B cell (primary cell): ENCODE data around the gene CDC34. TPM values are rescaled to one million over a fixed set of nuclear protein-coding genes. Genes with fewer than 3 reads are reported as not detected.

ENCODE experiments used
- ATAC-seq: fragments of 200-7000 bp; cut with Tn5 transposase; one replicate; pipeline ENCODE4 v1.10.0; 2021; ENCODE audit warnings: low read depth, mild to moderate bottlenecking, moderate number of reproducible peaks, moderate library complexity
- CTCF ChIA-PET: fragments of 350-600 bp; sonication (Branson Sonifier 250); formaldehyde crosslinking; loops from one replicate; lab custom pipeline; 2021; ENCODE audit warnings: antibody characterized with exemption, inconsistent platforms; lab: Charles Lee
- POLR2A ChIA-PET: fragments of 350-600 bp; sonication (Branson Sonifier 250); formaldehyde crosslinking; loops from one replicate; lab custom pipeline; 2021; ENCODE audit warnings: antibody characterized with exemption; lab: Charles Lee
- DNase-seq: peaks from one replicate; pipeline ENCODE4 v3.0.0; 2013
- H2AFZ ChIP-seq: 2 replicates; pipeline ENCODE4 v1.6.1; 2012; ENCODE audit warnings: mild to moderate bottlenecking, low read depth, low read length; ENCODE audit not compliant: insufficient read depth, poor library complexity, severe bottlenecking
- H3K27ac ChIP-seq, 2 donors: 1 replicate in 1 of 2; 2 replicates in 1 of 2; pipeline ENCODE4 v1.5.1; 2012 to 2013; ENCODE audit warnings: low read length in 2 of 2, mild to moderate bottlenecking in 2 of 2, moderate library complexity in 1 of 2
- H3K27me3 ChIP-seq, 4 experiments: fragments of 200-600 bp in 1 of 4; sonication (generic) in 1 of 4; replicated peaks in 1 of 4; 1 replicate in 2 of 4; 2 replicates in 2 of 4; pipeline versions ENCODE4 v1.6.1 to v1.7.0; 2013 to 2016; ENCODE audit warnings: low read length in 3 of 4, mild to moderate bottlenecking in 2 of 4, mixed read lengths in 1 of 4, moderate library complexity in 1 of 4; ENCODE audit not compliant: insufficient read depth in 4 of 4, control insufficient read depth in 3 of 4; ENCODE audit errors: control extremely low read depth in 1 of 4
- H3K36me3 ChIP-seq, 2 experiments: replicated peaks in 1 of 2; 1 replicate in 1 of 2; 2 replicates in 1 of 2; pipeline versions ENCODE4 v1.6.1 to v1.7.1; 2013; ENCODE audit warnings: low read length in 1 of 2; ENCODE audit not compliant: insufficient read depth in 2 of 2, control insufficient read depth in 1 of 2; ENCODE audit errors: control extremely low read depth in 1 of 2, extremely low read depth in 1 of 2
- H3K4me1 ChIP-seq, 2 donors: fragments of 200-600 bp in 1 of 2; sonication (generic) in 1 of 2; 1 replicate in 1 of 2; 2 replicates in 1 of 2; pipeline versions ENCODE4 v1.5.1 to v1.6.1; 2013 to 2017; ENCODE audit warnings: low read length in 2 of 2; ENCODE audit not compliant: control insufficient read depth in 2 of 2, insufficient read depth in 2 of 2
- H3K4me2 ChIP-seq: replicated peaks from 2 replicates; pipeline ENCODE3; 2012; ENCODE audit warnings: mild to moderate bottlenecking, low read depth, low read length; ENCODE audit not compliant: poor library complexity, severe bottlenecking
- H3K4me3 ChIP-seq, 5 experiments: fragments of 200-600 bp in 1 of 5; sonication (generic) in 1 of 5; 1 replicate in 3 of 5; 2 replicates in 2 of 5; pipeline versions ENCODE4 v1.5.1 to v1.7.0; 2011 to 2016; ENCODE audit warnings: low read length in 4 of 5, mild to moderate bottlenecking in 4 of 5, low read depth in 2 of 5, control low read depth in 1 of 5, moderate library complexity in 1 of 5; ENCODE audit not compliant: insufficient read depth in 1 of 5; ENCODE audit errors: control extremely low read depth in 1 of 5, extremely low read depth in 1 of 5
- H3K79me2 ChIP-seq: fragments of 200-600 bp; sonication (generic); one replicate; pipeline ENCODE4 v1.6.0; 2016; ENCODE audit warnings: low read length; ENCODE audit not compliant: control insufficient read depth, insufficient read depth
- H3K9ac ChIP-seq: fragments of 200-600 bp; sonication (generic); 2 replicates; pipeline ENCODE4 v1.6.1; 2017; ENCODE audit warnings: mild to moderate bottlenecking, low read length, moderate library complexity
- H3K9me3 ChIP-seq, 3 donors: one replicate each; pipeline versions ENCODE4 v1.6.1 to v1.7.1; 2013; ENCODE audit warnings: low read length in 2 of 3; ENCODE audit not compliant: control insufficient read depth in 2 of 3, insufficient read depth in 1 of 3; ENCODE audit errors: control extremely low read depth in 1 of 3
- H4K20me1 ChIP-seq: 2 replicates; pipeline ENCODE4 v1.6.0; 2012; ENCODE audit warnings: mild to moderate bottlenecking, low read length; ENCODE audit not compliant: insufficient read depth, control insufficient read depth, poor library complexity, severe bottlenecking
- H3K27ac Mint-ChIP-seq: one replicate; pipeline ENCODE4 v1.8.0; 2021; ENCODE audit warnings: mixed read lengths
- H3K27me3 Mint-ChIP-seq: one replicate; pipeline ENCODE4 v1.8.0; 2021; ENCODE audit warnings: mixed read lengths
- H3K4me1 Mint-ChIP-seq: one replicate; pipeline ENCODE4 v1.8.0; 2021; ENCODE audit warnings: mixed read lengths
- H3K4me3 Mint-ChIP-seq: one replicate; pipeline ENCODE4 v1.8.0; 2021; ENCODE audit warnings: mixed read lengths
- H3K9me3 Mint-ChIP-seq: one replicate; pipeline ENCODE4 v1.8.0; 2022; ENCODE audit warnings: mixed read lengths; ENCODE audit not compliant: insufficient read depth
- EZH2 ChIP-seq: IDR thresholded peaks from 2 replicates; pipeline ENCODE4 v1.6.1; 2012; ENCODE audit warnings: borderline replicate concordance, low read depth, mild to moderate bottlenecking, moderate library complexity, low read length; ENCODE audit not compliant: insufficient read depth, poor library complexity, severe bottlenecking
- WGBS: methylation state at CpG from one replicate; pipeline ENCODE4 v1.1.5; 2013; ENCODE audit warnings: missing lambda C conversion rate; ENCODE audit not compliant: insufficient coverage; 5-methylcytosine and 5-hydroxymethylcytosine counted together
- intact Hi-C: fragments of 100-400 bp; cut with micrococcal nuclease; formaldehyde crosslinking; loops from one replicate; pipeline ENCODE4 v1.10.0; 2022
- polyA plus RNA-seq: library from polyadenylated mRNA; depleted of rRNA; stranded (reverse); fragments of >200 nt; gene quantifications from 2 replicates; pipeline ENCODE4 v1.2.3, GENCODE V29; 2012
- total RNA-seq, 2 donors: library from RNA; stranded (reverse); fragments of 120-200 nt in 1 of 2; gene quantifications; 1 replicate in 1 of 2; 2 replicates in 1 of 2; pipeline versions ENCODE4 v1.2.3 to v1.2.4, GENCODE V29; 2013 to 2022
- TF ChIP-seq, protein P1 (sequence below): fragments of 200-600 bp; IDR thresholded peaks from one replicate; pipeline ENCODE4 v1.8.0; 2022; ENCODE audit warnings: antibody characterized with exemption, mild to moderate bottlenecking

CDC34 gene
- total and polyA plus RNA-seq, 2 donors (not counting 1 experiment from before 2014, with no cell fraction given) = 26.9 to 28.4 TPM

DNA sequence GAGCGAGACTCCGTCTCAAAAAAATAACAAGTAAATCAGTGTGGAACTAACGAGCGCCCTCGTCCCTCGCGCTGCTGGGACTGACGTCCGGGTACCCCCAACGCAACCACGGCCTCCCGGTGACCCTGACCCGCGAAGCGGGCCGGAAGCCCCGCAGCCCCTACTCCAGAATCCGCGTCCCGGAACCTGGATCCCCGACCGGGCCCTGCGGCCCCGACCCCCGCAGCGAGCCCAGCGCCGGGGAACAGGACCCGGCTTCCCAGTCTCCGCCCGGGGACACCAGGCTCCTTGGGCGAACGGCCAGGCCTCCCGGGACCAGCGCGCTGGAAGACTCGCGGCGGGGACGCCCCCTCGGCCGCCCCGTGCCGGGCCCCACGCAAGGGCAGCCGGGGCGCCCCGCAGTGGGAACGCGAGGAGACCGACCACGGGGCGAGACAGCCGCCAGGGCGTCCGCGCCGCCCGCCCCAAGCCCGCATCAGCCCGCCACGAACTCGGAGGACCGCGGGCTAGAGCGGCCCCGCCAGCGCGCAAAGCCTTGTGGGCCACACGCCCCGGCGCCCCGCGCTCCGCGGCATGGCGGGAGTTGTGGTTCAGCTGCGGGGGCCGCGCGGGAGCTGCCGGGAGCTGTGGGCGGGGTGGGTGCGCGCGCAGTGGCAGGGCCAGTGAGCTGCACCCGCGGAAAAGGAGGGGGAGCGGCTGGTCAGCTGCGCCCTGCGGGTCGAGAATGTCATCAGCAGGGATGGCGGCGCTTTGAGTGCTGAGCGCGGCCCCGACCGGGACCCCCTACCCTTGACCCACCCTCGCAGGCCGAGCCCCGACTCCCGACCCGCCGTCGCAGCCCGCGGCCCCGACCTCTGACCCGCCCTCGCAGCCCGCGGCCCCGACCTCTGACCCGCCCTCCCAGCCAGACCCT lies 42.8 kb upstream of the CDC34 start:
- WGBS = 1% methylated on average over 114 of the region's 114 CpGs
- intact Hi-C loops = loop anchor here (1.0 kb wide), 2 partner anchors 19 to 43 kb away; partner anchors contain the start of genes CDC34 and TPGS1

More for the DNA sequence above, 42.8 kb upstream of the CDC34 start:
- CTCF ChIA-PET = interaction anchor here (0.7 to 2.9 kb wide), 6 partner anchors 10 to 43 kb away, joined by 3 to 18 read pairs (median 10); partner anchors contain the start of genes CDC34 and TPGS1
- H2AFZ ChIP-seq = peak overlapping the region; percentile 97
- peak overlapping the region; percentile 95 for H3K9ac ChIP-seq
- DNase-seq (peak; percentile 93), ATAC-seq (peak; percentile 94)
- H3K27me3 ChIP-seq = peaks cover 0 to 18% (median 8%) of the 10 kb centered on the region in 4 experiments
- TF ChIP-seq, protein P1, sequence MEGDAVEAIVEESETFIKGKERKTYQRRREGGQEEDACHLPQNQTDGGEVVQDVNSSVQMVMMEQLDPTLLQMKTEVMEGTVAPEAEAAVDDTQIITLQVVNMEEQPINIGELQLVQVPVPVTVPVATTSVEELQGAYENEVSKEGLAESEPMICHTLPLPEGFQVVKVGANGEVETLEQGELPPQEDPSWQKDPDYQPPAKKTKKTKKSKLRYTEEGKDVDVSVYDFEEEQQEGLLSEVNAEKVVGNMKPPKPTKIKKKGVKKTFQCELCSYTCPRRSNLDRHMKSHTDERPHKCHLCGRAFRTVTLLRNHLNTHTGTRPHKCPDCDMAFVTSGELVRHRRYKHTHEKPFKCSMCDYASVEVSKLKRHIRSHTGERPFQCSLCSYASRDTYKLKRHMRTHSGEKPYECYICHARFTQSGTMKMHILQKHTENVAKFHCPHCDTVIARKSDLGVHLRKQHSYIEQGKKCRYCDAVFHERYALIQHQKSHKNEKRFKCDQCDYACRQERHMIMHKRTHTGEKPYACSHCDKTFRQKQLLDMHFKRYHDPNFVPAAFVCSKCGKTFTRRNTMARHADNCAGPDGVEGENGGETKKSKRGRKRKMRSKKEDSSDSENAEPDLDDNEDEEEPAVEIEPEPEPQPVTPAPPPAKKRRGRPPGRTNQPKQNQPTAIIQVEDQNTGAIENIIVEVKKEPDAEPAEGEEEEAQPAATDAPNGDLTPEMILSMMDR = no peak
- TF ChIP-seq EZH2 = no peak
- H3K4me2 ChIP-seq = peak overlapping the region; percentile 98
- H3K4me1 ChIP-seq = peaks cover 0 to 12% of the 10 kb centered on the region in 2 donors
- H3K27ac ChIP-seq = peak overlapping the region; percentile 86 to 89
- Mint-ChIP-seq H3K4me1 (peaks cover 2% of the 10 kb centered on the region), H3K4me3 (peak overlapping the region; percentile 80), H3K27me3 (peaks cover 11% of the 10 kb centered on the region), H3K27ac (peak overlapping the region; percentile 88), H3K9me3 (no peaks in the 10 kb centered on the region)
- peak overlapping the region; percentile 51 to 98 (median 79) for H3K4me3 ChIP-seq
- H4K20me1 ChIP-seq = no peaks in the 10 kb centered on the region
- peaks cover 0 to 18% (median 0%) of the 10 kb centered on the region in 3 donors for H3K9me3 ChIP-seq
- POLR2A ChIA-PET = interaction anchor here (0.9 to 1.7 kb wide), 2 partner anchors 18 to 22 kb away, joined by 3 to 16 read pairs; partner anchors contain the start of gene TPGS1
- H3K36me3 ChIP-seq = no peaks in the 10 kb centered on the region
- H3K79me2 ChIP-seq = no peaks in the 10 kb centered on the region
